Esophagus muscularis mucosa (tissue), 2 donors: ENCODE data around the gene SLC22A2.

Source experiments
- POLR2A ChIP-seq: fragments of 450-650 bp; IDR thresholded peaks from one replicate; pipeline ENCODE4 v1.6.1; 2017; ENCODE audit warnings: antibody characterized with exemption, moderate library complexity, mild to moderate bottlenecking, low read depth
- POLR2AphosphoS5 ChIP-seq, 2 donors: sonication (generic); formaldehyde crosslinking; IDR thresholded peaks; one replicate each; pipeline ENCODE4 v1.6.1; 2017; ENCODE audit warnings: antibody characterized with exemption in 2 of 2

DNA sequence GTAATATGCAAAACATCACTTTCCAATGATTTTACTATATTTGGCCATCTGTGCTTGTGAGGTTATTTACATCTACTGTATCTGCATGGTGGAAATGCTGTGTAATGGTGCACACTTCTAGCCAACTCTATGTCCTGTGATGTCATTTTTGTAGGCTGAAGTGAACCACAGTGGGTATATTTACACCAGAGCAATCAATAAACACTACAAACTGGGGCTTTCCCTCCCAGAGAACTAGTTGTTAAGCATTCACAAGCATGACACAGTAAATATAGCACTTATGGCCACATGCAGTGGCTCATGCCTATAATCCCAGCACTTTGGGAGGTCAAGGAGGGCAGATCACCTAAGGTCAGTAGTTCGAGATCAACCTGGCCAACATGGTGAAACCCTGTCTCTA is 4.9 kb downstream of the SLC22A2 start:
- no peak for TF ChIP-seq POLR2AphosphoS5 (IDR thresholded peaks at IDR 0.05)
- no peak for TF ChIP-seq POLR2A
